PFSK-1 (cell line): ENCODE measurements around the gene SORCS1.

ENCODE experiments used
- FOXP2 ChIP-seq: optimal IDR thresholded peaks from 2 replicates; pipeline ENCODE3; 2011; ENCODE audit warnings: borderline replicate concordance, control low read depth, inconsistent platforms; ENCODE audit not compliant: insufficient read depth; ENCODE audit errors: extremely low read length, extremely low read depth
- POLR2AphosphoS5 ChIP-seq: IDR thresholded peaks from 2 replicates; pipeline ENCODE4 v1.6.1; 2012; ENCODE audit warnings: low read depth, mild to moderate bottlenecking, control low read depth, low read length, moderate library complexity
- REST ChIP-seq, 2 experiments: IDR thresholded peaks; 2 replicates each; pipeline versions ENCODE4 v1.6.1 to v1.8.0; 2011 to 2012; ENCODE audit warnings: low read depth in 2 of 2, low read length in 2 of 2, control low read depth in 1 of 2, inconsistent platforms in 1 of 2, mild to moderate bottlenecking in 1 of 2, moderate library complexity in 1 of 2; ENCODE audit not compliant: insufficient read depth in 1 of 2
- SIN3A ChIP-seq: IDR thresholded peaks from 2 replicates; pipeline ENCODE4 v1.6.1; 2012; ENCODE audit warnings: mild to moderate bottlenecking, low read length, moderate library complexity, borderline replicate concordance; ENCODE audit not compliant: insufficient read depth

GRCh38 chr10:106971411-106971831 lies 193.1 kb downstream of the SORCS1 start:
- TF ChIP-seq POLR2AphosphoS5 (no peak), REST (IDR thresholded peaks at IDR 0.05; ENCODE audit: insufficient read depth in 1 of 2, low read depth in 2 of 2, low read length in 2 of 2) (no peak), SIN3A (no peak), FOXP2 (no peak)
